ENCODE results near the gene CSK. TPM values are rescaled to one million over a fixed set of nuclear protein-coding genes. Genes with fewer than 3 reads are reported as not detected.

CSK gene
- total RNA-seq, 1 experiment from 2014 or later, result 103 TPM

GRCh38 chr15:74843891-74844299 lies 62.0 kb downstream of the CSK start:
- no TSS peak for BruUV-seq (replicated peaks)
- intact Hi-C loops (cut with micrococcal nuclease; ENCODE audit: unreplicated experiment), result loop anchor here (5.0 kb wide), 1 partner anchor 58 kb away; no protein-coding TSS in a partner anchor

GRCh38 chr15:74844319-74845207 lies 62.7 kb downstream of the CSK start:
- Histone ChIP-seq H3K4me3 (ENCODE audit: low read depth, low read length, poor library complexity, severe bottlenecking) (no peak overlapping the region), H3K9me3 (ENCODE audit: low read depth, low read length, poor library complexity, severe bottlenecking) (no peaks in the 10 kb centered on the region), H3K27ac (ENCODE audit: low read depth, low read length, poor library complexity, severe bottlenecking) (peak overlapping the region; percentile 42), H3K36me3 (ENCODE audit: insufficient read depth, low read length, poor library complexity, severe bottlenecking) (peaks cover 17% of the 10 kb centered on the region), H3K4me1 (ENCODE audit: insufficient read depth, low read length, poor library complexity, severe bottlenecking) (peaks cover 8% of the 10 kb centered on the region), H3K27me3 (replicated peaks; ENCODE audit: insufficient read depth, low read depth, low read length, poor library complexity) (no peaks in the 10 kb centered on the region)
- BruUV-seq (replicated peaks), result no TSS peak
- no peak for DNase-seq (ENCODE audit: low spot score)
- CTCF ChIA-PET, result interaction anchor here (0.6 kb wide), 1 partner anchor 19 kb away, joined by 3 read pairs; no protein-coding TSS in a partner anchor
- POLR2A ChIA-PET (ENCODE audit: low non-redundant PET), result no interaction called here
- intact Hi-C loops (cut with micrococcal nuclease; ENCODE audit: unreplicated experiment), result loop anchor here (5.0 kb wide), 1 partner anchor 58 kb away; no protein-coding TSS in a partner anchor
- TF ChIP-seq EZH2 (IDR thresholded peaks at IDR 0.05; ENCODE audit: borderline replicate concordance, low read depth, low read length, poor library complexity, severe bottlenecking) (no peak), CTCF (conservative IDR thresholded peaks at IDR 0.05; ENCODE audit: low read depth, low read length) (no peak)

More at GRCh38 chr15:74843891-74844299, 62.0 kb downstream of the CSK start:
- Histone ChIP-seq H3K27me3 (replicated peaks; ENCODE audit: insufficient read depth, low read depth, low read length, poor library complexity) (no peaks in the 10 kb centered on the region), H3K4me3 (ENCODE audit: low read depth, low read length, poor library complexity, severe bottlenecking) (no peak overlapping the region), H3K36me3 (ENCODE audit: insufficient read depth, low read length, poor library complexity, severe bottlenecking) (peaks cover 17% of the 10 kb centered on the region), H3K9me3 (ENCODE audit: low read depth, low read length, poor library complexity, severe bottlenecking) (no peaks in the 10 kb centered on the region), H3K27ac (ENCODE audit: low read depth, low read length, poor library complexity, severe bottlenecking) (peak overlapping the region; percentile 78), H3K4me1 (ENCODE audit: insufficient read depth, low read length, poor library complexity, severe bottlenecking) (peaks cover 8% of the 10 kb centered on the region)
- ChIA-PET CTCF (no interaction called here), POLR2A (ENCODE audit: low non-redundant PET) (no interaction called here)
- DNase-seq (ENCODE audit: low spot score), result no peak
- no peak for TF ChIP-seq EZH2 (IDR thresholded peaks at IDR 0.05; ENCODE audit: borderline replicate concordance, low read depth, low read length, poor library complexity, severe bottlenecking)
- TF ChIP-seq CTCF (conservative IDR thresholded peaks at IDR 0.05; ENCODE audit: low read depth, low read length), result no peak

- no peaks in the 10 kb centered on the region for H3K9me3 ChIP-seq (ENCODE audit: low read depth, low read length, poor library complexity, severe bottlenecking)
- POLR2A ChIA-PET (ENCODE audit: low non-redundant PET), result no interaction called here
- no peak overlapping the region for H3K27ac ChIP-seq (ENCODE audit: low read depth, low read length, poor library complexity, severe bottlenecking)
- H3K4me3 ChIP-seq (ENCODE audit: low read depth, low read length, poor library complexity, severe bottlenecking), result no peak overlapping the region
- TF ChIP-seq CTCF (conservative IDR thresholded peaks at IDR 0.05; ENCODE audit: low read depth, low read length), result no peak
- no peak for TF ChIP-seq EZH2 (IDR thresholded peaks at IDR 0.05; ENCODE audit: borderline replicate concordance, low read depth, low read length, poor library complexity, severe bottlenecking)
- no TSS peak for BruUV-seq (replicated peaks)
- DNase-seq (ENCODE audit: low spot score), result no peak
- no peaks in the 10 kb centered on the region for H3K27me3 ChIP-seq (replicated peaks; ENCODE audit: insufficient read depth, low read depth, low read length, poor library complexity)
- peaks cover 14% of the 10 kb centered on the region for H3K36me3 ChIP-seq (ENCODE audit: insufficient read depth, low read length, poor library complexity, severe bottlenecking)
- CTCF ChIA-PET, result no interaction called here
- intact Hi-C loops (cut with micrococcal nuclease; ENCODE audit: unreplicated experiment), result no loop called here
- H3K4me1 ChIP-seq (ENCODE audit: insufficient read depth, low read length, poor library complexity, severe bottlenecking), result peaks cover 8% of the 10 kb centered on the region
Observed at GRCh38 chr15:74845208-74845568, 63.3 kb downstream of the CSK start.
